ENCODE data around the gene RBBP5.

Gene RBBP5

GRCh38 chr1:205061665-205062069 lies 60.1 kb downstream of the RBBP5 start:
- Mint-ChIP-seq H3K9me3 (no peaks in the 10 kb centered on the region), H3K27ac (no peak overlapping the region), H3K27me3 (no peaks in the 10 kb centered on the region), H3K36me3 (ENCODE audit: low read depth) (no peaks in the 10 kb centered on the region), H3K4me1 (ENCODE audit: low read depth) (no peaks in the 10 kb centered on the region), H3K4me3 (no peak overlapping the region)

DNA sequence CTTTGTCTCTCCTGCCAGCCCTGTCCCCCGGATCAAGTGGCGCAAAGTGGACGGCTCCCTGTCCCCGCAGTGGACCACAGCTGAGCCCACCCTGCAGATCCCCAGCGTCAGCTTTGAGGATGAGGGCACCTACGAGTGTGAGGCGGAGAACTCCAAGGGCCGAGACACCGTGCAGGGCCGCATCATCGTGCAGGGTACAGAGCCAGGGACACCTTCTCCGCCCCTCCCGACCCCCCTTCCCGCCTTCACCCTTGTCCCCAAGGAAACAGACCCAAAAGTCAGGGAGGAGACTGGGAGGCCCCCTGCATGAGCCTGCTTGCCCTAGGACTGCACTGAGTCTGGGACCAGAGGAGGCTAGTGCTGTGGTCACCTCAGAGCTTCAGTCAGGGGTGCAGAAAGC lies 60.6 kb downstream of the RBBP5 start:
- Mint-ChIP-seq H3K4me1 (ENCODE audit: low read depth) (no peaks in the 10 kb centered on the region), H3K27ac (no peak overlapping the region), H3K9me3 (no peaks in the 10 kb centered on the region), H3K4me3 (no peak overlapping the region), H3K36me3 (ENCODE audit: low read depth) (no peaks in the 10 kb centered on the region), H3K27me3 (no peaks in the 10 kb centered on the region)

DNA sequence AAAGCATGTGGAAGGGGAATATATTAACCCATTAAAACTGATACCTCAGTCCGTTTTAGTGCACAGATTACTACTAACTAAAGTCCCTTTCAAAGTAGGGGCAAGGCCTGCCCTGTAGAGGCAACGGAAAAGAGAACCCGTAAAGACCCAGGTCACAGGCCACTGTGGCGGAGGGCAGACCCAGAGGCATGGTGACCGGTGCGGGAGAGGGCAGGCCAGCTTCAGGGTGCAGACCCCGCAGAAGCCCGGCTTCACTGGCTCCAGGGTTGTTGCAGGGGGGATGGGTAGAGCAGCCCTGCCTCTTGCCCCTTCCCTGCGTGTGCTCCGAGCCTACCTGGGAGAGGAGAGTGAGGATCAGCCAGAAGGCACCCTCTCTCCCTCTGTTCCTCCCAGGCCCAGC lies 61.0 kb downstream of the RBBP5 start:
- Mint-ChIP-seq H3K27me3 (no peaks in the 10 kb centered on the region), H3K9me3 (no peaks in the 10 kb centered on the region), H3K4me3 (no peak overlapping the region), H3K4me1 (ENCODE audit: low read depth) (no peaks in the 10 kb centered on the region), H3K36me3 (ENCODE audit: low read depth) (no peaks in the 10 kb centered on the region), H3K27ac (no peak overlapping the region)

- no peaks in the 10 kb centered on the region for H3K36me3 Mint-ChIP-seq (ENCODE audit: low read depth)
- no peak overlapping the region for H3K27ac Mint-ChIP-seq
- H3K9me3 Mint-ChIP-seq = no peaks in the 10 kb centered on the region
These were observed 62.1 kb downstream of the RBBP5 start for GRCh38 chr1:205059660-205060059.

GRCh38 chr1:205058853-205059252 lies 62.9 kb downstream of the RBBP5 start:
- H3K27me3 Mint-ChIP-seq = no peaks in the 10 kb centered on the region
- no peaks in the 10 kb centered on the region for H3K4me1 Mint-ChIP-seq (ENCODE audit: low read depth)
- H3K36me3 Mint-ChIP-seq (ENCODE audit: low read depth) = no peaks in the 10 kb centered on the region
- no peaks in the 10 kb centered on the region for H3K9me3 Mint-ChIP-seq
- no peak overlapping the region for H3K27ac Mint-ChIP-seq
- no peak overlapping the region for H3K4me3 Mint-ChIP-seq

More at GRCh38 chr1:205059660-205060059, 62.1 kb downstream of the RBBP5 start:
- H3K4me3 Mint-ChIP-seq = no peak overlapping the region
- H3K4me1 Mint-ChIP-seq (ENCODE audit: low read depth) = no peaks in the 10 kb centered on the region
- no peaks in the 10 kb centered on the region for H3K27me3 Mint-ChIP-seq

GRCh38 chr1:205057808-205058575 lies 63.8 kb downstream of the RBBP5 start:
- no peaks in the 10 kb centered on the region for H3K9me3 Mint-ChIP-seq
- no peaks in the 10 kb centered on the region for H3K27me3 Mint-ChIP-seq
- H3K27ac Mint-ChIP-seq = no peak overlapping the region
- no peak overlapping the region for H3K4me3 Mint-ChIP-seq
- H3K4me1 Mint-ChIP-seq (ENCODE audit: low read depth) = no peaks in the 10 kb centered on the region
- no peaks in the 10 kb centered on the region for H3K36me3 Mint-ChIP-seq (ENCODE audit: low read depth)

DNA sequence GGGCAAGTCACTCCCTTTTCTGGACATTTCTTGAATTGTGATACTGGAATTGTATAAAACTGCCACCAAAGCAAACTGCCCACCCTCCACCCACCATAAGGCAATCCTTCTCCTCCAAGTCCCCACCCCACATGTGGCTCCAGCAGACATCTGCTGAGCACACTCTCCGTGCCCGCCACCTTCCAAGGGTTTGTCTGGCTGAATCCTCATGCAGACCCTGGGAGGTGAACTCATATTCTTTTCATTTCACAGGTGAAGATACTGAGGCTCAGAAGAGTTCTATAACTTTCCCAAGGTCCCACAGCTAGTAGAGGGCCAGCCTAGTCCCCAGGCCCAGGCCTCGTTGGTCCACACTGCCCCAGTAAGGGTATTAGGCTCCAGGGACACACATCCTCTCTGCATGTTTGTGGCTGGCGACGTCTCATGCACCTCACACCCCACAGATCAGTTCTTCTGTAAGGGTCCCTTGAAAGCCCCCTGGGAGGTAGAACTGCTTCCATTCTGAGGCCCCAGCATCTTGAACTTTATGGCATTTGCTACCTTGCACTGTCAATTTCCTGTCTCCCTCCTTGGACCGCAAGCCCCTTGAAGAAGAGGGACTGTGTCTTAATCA lies 64.7 kb downstream of the RBBP5 start:
- Mint-ChIP-seq H3K4me1 (ENCODE audit: low read depth) (no peaks in the 10 kb centered on the region), H3K9me3 (no peaks in the 10 kb centered on the region), H3K4me3 (no peak overlapping the region), H3K36me3 (ENCODE audit: low read depth) (no peaks in the 10 kb centered on the region), H3K27ac (no peak overlapping the region), H3K27me3 (no peaks in the 10 kb centered on the region)

- H3K27me3 Mint-ChIP-seq = no peaks in the 10 kb centered on the region
- no peaks in the 10 kb centered on the region for H3K9me3 Mint-ChIP-seq
- H3K4me1 Mint-ChIP-seq (ENCODE audit: low read depth) = no peaks in the 10 kb centered on the region
- H3K36me3 Mint-ChIP-seq (ENCODE audit: low read depth) = no peaks in the 10 kb centered on the region
- no peak overlapping the region for H3K4me3 Mint-ChIP-seq
- H3K27ac Mint-ChIP-seq = no peak overlapping the region
These were observed 65.6 kb downstream of the RBBP5 start for GRCh38 chr1:205056188-205056611.

- H3K4me1 Mint-ChIP-seq (ENCODE audit: low read depth) = no peaks in the 10 kb centered on the region
- H3K9me3 Mint-ChIP-seq = no peaks in the 10 kb centered on the region
- H3K27ac Mint-ChIP-seq = no peak overlapping the region
- no peak overlapping the region for H3K4me3 Mint-ChIP-seq
- H3K27me3 Mint-ChIP-seq = no peaks in the 10 kb centered on the region
- H3K36me3 Mint-ChIP-seq (ENCODE audit: low read depth) = no peaks in the 10 kb centered on the region
These were observed 67.8 kb downstream of the RBBP5 start for GRCh38 chr1:205054013-205054412.

- Mint-ChIP-seq H3K27ac (no peak overlapping the region), H3K4me1 (ENCODE audit: low read depth) (no peaks in the 10 kb centered on the region), H3K27me3 (no peaks in the 10 kb centered on the region), H3K36me3 (ENCODE audit: low read depth) (no peaks in the 10 kb centered on the region), H3K9me3 (no peaks in the 10 kb centered on the region), H3K4me3 (no peak overlapping the region)
These were observed 68.5 kb downstream of the RBBP5 start for GRCh38 chr1:205053296-205053695.

DNA sequence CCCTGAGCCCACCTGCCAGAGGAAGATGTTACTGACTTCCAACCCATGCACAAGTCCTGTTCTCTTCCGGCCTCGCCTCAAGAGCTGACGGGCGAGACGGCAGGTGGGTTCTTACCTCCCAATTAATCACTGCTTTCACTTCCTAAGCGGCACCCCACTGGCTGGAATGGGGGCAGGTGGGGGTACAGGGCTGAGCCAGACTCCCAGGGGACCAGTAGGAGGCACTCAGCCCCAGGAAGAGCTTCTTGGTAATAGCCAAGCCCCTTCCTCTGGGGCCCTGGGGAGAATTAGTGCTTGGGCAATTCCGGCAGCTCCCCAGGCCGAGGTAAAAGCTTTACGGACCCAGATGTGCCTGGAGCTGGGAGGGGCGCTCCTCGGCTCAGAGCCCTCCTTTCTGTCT lies 69.1 kb downstream of the RBBP5 start:
- H3K27ac Mint-ChIP-seq = no peak overlapping the region
- H3K9me3 Mint-ChIP-seq = no peaks in the 10 kb centered on the region
- H3K4me3 Mint-ChIP-seq = no peak overlapping the region
- H3K4me1 Mint-ChIP-seq (ENCODE audit: low read depth) = no peaks in the 10 kb centered on the region
- no peaks in the 10 kb centered on the region for H3K27me3 Mint-ChIP-seq
- H3K36me3 Mint-ChIP-seq (ENCODE audit: low read depth) = no peaks in the 10 kb centered on the region

DNA sequence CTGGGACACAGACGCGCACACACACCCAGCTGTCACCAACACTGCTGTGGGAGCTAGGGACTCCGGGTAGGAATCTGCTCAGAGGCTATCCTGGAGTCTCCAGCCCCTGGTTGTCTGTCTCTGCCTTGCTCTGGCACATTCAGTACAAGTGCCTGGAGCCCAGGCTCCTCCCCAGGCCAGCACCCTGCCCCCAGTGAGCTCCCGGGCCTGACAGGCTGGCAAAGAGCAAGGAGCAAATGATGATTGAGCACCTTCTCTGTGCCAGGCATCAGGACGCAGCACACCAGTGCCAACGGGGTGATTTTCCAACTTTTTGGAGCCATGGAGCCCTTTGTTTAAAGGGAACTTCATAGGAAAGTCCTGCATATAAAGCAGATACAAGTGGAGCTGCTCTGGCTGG lies 72.3 kb downstream of the RBBP5 start:
- Mint-ChIP-seq H3K4me1 (ENCODE audit: low read depth) (no peaks in the 10 kb centered on the region), H3K27ac (no peak overlapping the region), H3K36me3 (ENCODE audit: low read depth) (no peaks in the 10 kb centered on the region), H3K4me3 (no peak overlapping the region), H3K27me3 (peaks cover 22% of the 10 kb centered on the region), H3K9me3 (no peaks in the 10 kb centered on the region)

- H3K4me3 Mint-ChIP-seq = no peak overlapping the region
- no peaks in the 10 kb centered on the region for H3K36me3 Mint-ChIP-seq (ENCODE audit: low read depth)
- peaks cover 22% of the 10 kb centered on the region for H3K27me3 Mint-ChIP-seq
- H3K4me1 Mint-ChIP-seq (ENCODE audit: low read depth) = no peaks in the 10 kb centered on the region
- H3K9me3 Mint-ChIP-seq = no peaks in the 10 kb centered on the region
- H3K27ac Mint-ChIP-seq = no peak overlapping the region
These were observed 73.4 kb downstream of the RBBP5 start for GRCh38 chr1:205048382-205048781.

DNA sequence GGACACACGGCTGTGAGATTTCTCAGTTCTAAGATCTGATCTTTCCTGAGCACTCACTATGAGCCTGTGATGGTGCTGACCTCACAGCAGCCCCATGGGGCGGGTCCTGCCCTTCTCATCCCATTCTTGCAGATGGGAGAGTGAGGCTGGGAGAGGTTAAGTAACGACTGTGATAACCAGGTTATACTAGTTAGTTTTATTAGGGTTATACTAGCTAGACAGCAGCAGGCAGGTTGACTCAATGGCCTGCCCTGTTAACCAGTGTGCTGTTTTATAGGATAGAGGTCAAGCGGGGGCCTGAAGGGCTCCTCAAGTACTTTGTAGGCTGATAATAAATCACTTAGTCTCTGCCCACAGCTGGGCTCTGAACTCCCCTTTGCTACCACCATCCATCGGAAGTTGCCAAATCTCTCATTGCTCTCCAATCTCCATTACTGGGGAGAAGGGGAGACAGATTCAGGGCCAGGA lies 74.0 kb downstream of the RBBP5 start:
- Mint-ChIP-seq H3K27ac (no peak overlapping the region), H3K36me3 (ENCODE audit: low read depth) (no peaks in the 10 kb centered on the region), H3K9me3 (no peaks in the 10 kb centered on the region), H3K4me3 (no peak overlapping the region), H3K27me3 (peaks cover 22% of the 10 kb centered on the region), H3K4me1 (ENCODE audit: low read depth) (no peaks in the 10 kb centered on the region)

DNA sequence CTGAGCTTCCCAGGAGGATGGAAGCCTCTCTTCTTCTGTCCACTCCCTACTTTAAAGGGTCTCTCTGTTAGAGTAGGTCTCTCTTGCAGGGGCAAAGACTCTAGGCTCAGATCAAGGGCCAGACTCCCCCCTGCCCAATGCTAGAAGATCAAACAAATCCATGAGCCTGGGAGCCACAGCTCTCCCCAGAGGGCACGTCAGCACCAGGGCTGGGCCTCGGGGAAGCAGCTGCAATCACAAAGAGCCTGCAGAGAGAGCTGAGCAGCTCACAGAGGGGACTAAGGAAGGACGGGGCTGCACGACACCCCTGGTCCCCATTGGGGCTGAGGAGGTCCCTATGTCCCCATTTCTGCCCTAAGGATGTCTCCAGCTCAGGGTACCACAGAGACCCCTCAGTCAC lies 74.9 kb downstream of the RBBP5 start:
- no peak overlapping the region for H3K4me3 Mint-ChIP-seq
- H3K9me3 Mint-ChIP-seq = no peaks in the 10 kb centered on the region
- H3K36me3 Mint-ChIP-seq (ENCODE audit: low read depth) = no peaks in the 10 kb centered on the region
- no peaks in the 10 kb centered on the region for H3K4me1 Mint-ChIP-seq (ENCODE audit: low read depth)
- H3K27me3 Mint-ChIP-seq = peaks cover 28% of the 10 kb centered on the region
- H3K27ac Mint-ChIP-seq = no peak overlapping the region

DNA sequence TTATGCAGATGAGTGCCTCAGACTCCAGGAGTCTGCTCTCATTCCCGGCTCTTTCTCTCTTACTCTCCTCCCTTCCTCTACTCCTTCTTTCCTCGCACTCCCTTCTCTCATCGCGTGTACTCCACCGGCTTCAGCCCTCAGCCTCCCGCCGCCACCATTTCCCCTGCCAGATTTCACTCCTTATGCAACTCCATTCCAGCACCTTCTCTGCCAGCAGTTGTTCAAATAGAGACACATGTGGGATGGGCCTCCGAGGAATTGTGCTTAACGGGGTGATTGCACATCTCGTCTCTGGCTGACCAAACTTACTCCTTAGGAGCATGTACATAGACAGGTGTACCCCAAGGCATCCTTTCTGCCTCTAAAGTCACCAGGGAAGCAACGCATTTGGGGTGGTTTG lies 76.6 kb downstream of the RBBP5 start:
- Mint-ChIP-seq H3K27me3 (peaks cover 34% of the 10 kb centered on the region), H3K36me3 (ENCODE audit: low read depth) (no peaks in the 10 kb centered on the region), H3K4me3 (no peak overlapping the region), H3K4me1 (ENCODE audit: low read depth) (no peaks in the 10 kb centered on the region), H3K9me3 (no peaks in the 10 kb centered on the region), H3K27ac (no peak overlapping the region)

All from stimulated activated naive CD8-positive, alpha-beta T cell treated with anti-CD3 and anti-CD28 coated beads, Interleukin-15, Interleukin-2, amounts not matched to agents 100 ng/mL and 50 ng/mL, for 24 hours (primary cell).